NB4 (cell line): ENCODE results near the gene ENTPD5.
"Not testable (repeated sequence)": the region's sequence is repeated elsewhere in the genome, so short reads cannot be mapped to it uniquely, and the experiment has no call there.

Experiments
- CTCF ChIP-seq: IDR thresholded peaks from one replicate; pipeline ENCODE4 v1.5.1; 2012; ENCODE audit warnings: low read depth, low read length
- MAX ChIP-seq: IDR thresholded peaks from 2 replicates; pipeline ENCODE4 v1.6.1; 2011; ENCODE audit warnings: low read depth, low read length
- MYC ChIP-seq: IDR thresholded peaks from 2 replicates; pipeline ENCODE4 v1.6.1; 2011; ENCODE audit warnings: low read depth, low read length
- POLR2A ChIP-seq: IDR thresholded peaks from 2 replicates; pipeline ENCODE4 v1.6.1; 2011; ENCODE audit warnings: mild to moderate bottlenecking; ENCODE audit not compliant: insufficient read length; ENCODE audit errors: extremely low read depth

GRCh38 chr14:73988656-73989055 lies 30.4 kb downstream of the ENTPD5 start:
- not testable (repeated sequence) for TF ChIP-seq POLR2A, CTCF, MYC, MAX
